GM06990 (cell line): ENCODE measurements around the gene INTS14.
A peak's percentile ranks its signal among the peaks of the same experiment; 100 is the strongest.

Source experiments
- DNase-seq: peaks from one replicate; pipeline ENCODE4 v3.0.0-alpha.2; 2011; ENCODE audit not compliant: insufficient read length; ENCODE audit errors: extremely low read depth
- H3K27me3 ChIP-seq: replicated peaks from 2 replicates; pipeline ENCODE4 v1.6.0; 2011; ENCODE audit warnings: low read length; ENCODE audit not compliant: control insufficient read depth, insufficient read depth
- H3K36me3 ChIP-seq: 2 replicates; pipeline ENCODE4 v1.5.1; 2011; ENCODE audit warnings: low read length; ENCODE audit not compliant: control insufficient read depth, insufficient read depth
- H3K4me3 ChIP-seq: replicated peaks from 2 replicates; pipeline ENCODE4 v1.5.1; 2011; ENCODE audit warnings: low read depth, mild to moderate bottlenecking, control low read depth, low read length
- CTCF ChIP-seq: IDR thresholded peaks from 2 replicates; pipeline ENCODE4 v1.5.1; 2011; ENCODE audit warnings: low read length, control low read depth, mild to moderate bottlenecking, inconsistent platforms; ENCODE audit not compliant: insufficient read depth, poor library complexity, severe bottlenecking

Gene INTS14

DNA sequence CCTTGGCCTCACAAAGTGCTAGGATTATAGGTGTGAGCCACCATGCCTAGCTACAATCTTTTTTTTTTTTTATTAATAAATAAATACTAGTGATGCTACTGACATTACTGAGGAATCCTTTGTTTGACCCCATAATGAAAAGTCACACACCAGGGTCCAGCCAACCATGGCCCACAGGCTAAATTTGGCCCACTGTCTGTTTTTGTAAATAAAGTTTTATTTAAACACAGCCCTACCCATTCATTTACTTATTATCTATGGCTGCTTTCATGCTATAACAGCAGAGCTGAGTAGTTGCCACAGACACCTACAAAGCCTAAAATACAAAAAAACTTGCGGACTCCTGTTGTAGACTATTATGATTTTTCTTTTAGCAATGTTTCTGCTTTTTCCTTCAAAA lies 7.4 kb downstream of the INTS14 start:
- Histone ChIP-seq H3K27me3 (no peaks in the 10 kb centered on the region), H3K4me3 (no peak overlapping the region), H3K36me3 (peaks cover 3% of the 10 kb centered on the region)
- no peak for DNase-seq
- TF ChIP-seq CTCF, result no peak

DNA sequence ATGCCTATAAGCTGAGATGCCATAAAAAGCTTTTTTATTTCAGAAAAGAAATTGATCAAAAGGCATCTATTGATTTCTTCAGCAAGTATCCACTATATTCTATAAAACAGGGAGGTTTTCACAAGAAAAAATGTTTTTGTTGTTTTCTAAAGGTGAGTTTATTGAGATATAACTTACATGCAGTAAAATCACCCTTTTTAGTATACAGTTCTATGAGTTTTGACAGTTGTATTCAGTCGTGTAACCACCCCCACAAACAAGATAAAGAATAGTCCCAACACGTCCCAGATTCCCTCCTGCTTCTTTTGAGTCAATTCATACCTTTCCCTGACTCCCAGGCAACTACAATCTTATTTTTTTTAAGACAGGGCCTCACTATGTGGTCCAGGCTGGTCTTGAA lies 7.8 kb downstream of the INTS14 start:
- Histone ChIP-seq H3K36me3 (peaks cover 3% of the 10 kb centered on the region), H3K27me3 (no peaks in the 10 kb centered on the region), H3K4me3 (no peak overlapping the region)
- TF ChIP-seq CTCF, result no peak
- DNase-seq, result no peak

- H3K36me3 ChIP-seq, result peaks cover 10% of the 10 kb centered on the region
- no peak for TF ChIP-seq CTCF
Measured at GRCh38 chr15:65599677-65600076, 11.3 kb downstream of the INTS14 start.

DNA sequence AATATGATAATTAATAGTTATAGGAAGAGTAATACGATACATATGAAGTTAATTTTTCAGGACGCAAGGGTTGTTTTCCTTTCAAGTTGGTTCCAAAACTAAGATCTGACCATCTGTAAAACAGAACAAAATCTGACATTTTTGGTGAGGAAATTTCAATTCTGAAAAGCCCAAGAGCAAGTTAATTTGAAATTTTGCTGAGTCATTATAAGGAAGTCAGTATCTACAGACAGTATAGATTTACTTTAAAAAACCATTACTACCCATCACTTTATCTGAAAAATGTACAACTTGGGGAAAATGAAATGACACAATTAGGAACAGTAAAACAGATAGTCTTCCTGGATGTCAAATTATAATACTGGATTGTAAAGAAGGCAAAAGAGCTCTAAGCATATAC lies 12.5 kb downstream of the INTS14 start:
- Histone ChIP-seq H3K27me3 (no peaks in the 10 kb centered on the region), H3K36me3 (peaks cover 10% of the 10 kb centered on the region), H3K4me3 (no peak overlapping the region)
- TF ChIP-seq CTCF, result no peak
- DNase-seq, result no peak

More at GRCh38 chr15:65599677-65600076, 11.3 kb downstream of the INTS14 start:
- DNase-seq, result no peak
- Histone ChIP-seq H3K27me3 (no peaks in the 10 kb centered on the region), H3K4me3 (no peak overlapping the region)

- H3K27me3 ChIP-seq, result no peaks in the 10 kb centered on the region
- no peak for DNase-seq
- H3K36me3 ChIP-seq, result peaks cover 20% of the 10 kb centered on the region
- TF ChIP-seq CTCF, result peak; percentile 40
- no peak overlapping the region for H3K4me3 ChIP-seq
Measured at GRCh38 chr15:65595960-65596359, 15.0 kb downstream of the INTS14 start.

- no peak overlapping the region for H3K4me3 ChIP-seq
- H3K27me3 ChIP-seq, result no peaks in the 10 kb centered on the region
- H3K36me3 ChIP-seq, result peaks cover 6% of the 10 kb centered on the region
- DNase-seq, result no peak
- TF ChIP-seq CTCF, result no peak
Measured at GRCh38 chr15:65587094-65587493, 23.8 kb downstream of the INTS14 start.
